Fibroblast of the conjunctiva (primary cell): Measurements from ENCODE around the gene SEMA4C.

Experiments used
- DNase-seq: peaks from one replicate; pipeline ENCODE4 v3.0.0-alpha.2; 2010; ENCODE audit warnings: low read depth

The SEMA4C gene

GRCh38 chr2:96842600-96842999, 27.3 kb downstream of the SEMA4C start:
- DNase-seq, result no peak

- DNase-seq, result no peak
These were observed 28.0 kb downstream of the SEMA4C start for GRCh38 chr2:96841701-96842495.

GRCh38 chr2:96839875-96840850, 29.7 kb downstream of the SEMA4C start:
- no peak for DNase-seq

- DNase-seq, result no peak
These were observed 30.5 kb downstream of the SEMA4C start for GRCh38 chr2:96839293-96839874.

- DNase-seq, result no peak
These were observed 31.3 kb downstream of the SEMA4C start for GRCh38 chr2:96838345-96839292.

- DNase-seq, result no peak
These were observed 32.3 kb downstream of the SEMA4C start for GRCh38 chr2:96837575-96837974.

GRCh38 chr2:96835830-96836229, 34.0 kb downstream of the SEMA4C start:
- DNase-seq, result no peak

GRCh38 chr2:96832754-96833507, 36.9 kb downstream of the SEMA4C start:
- no peak for DNase-seq

- DNase-seq, result no peak
These were observed 37.5 kb downstream of the SEMA4C start for GRCh38 chr2:96832408-96832753.

GRCh38 chr2:96831679-96832078, 38.2 kb downstream of the SEMA4C start:
- no peak for DNase-seq

GRCh38 chr2:96830044-96830562, 39.8 kb downstream of the SEMA4C start:
- DNase-seq, result no peak

GRCh38 chr2:96828874-96829273, 41.0 kb downstream of the SEMA4C start:
- DNase-seq, result no peak

GRCh38 chr2:96828436-96828835, 41.4 kb downstream of the SEMA4C start:
- DNase-seq, result no peak

GRCh38 chr2:96826546-96827278, 43.2 kb downstream of the SEMA4C start:
- no peak for DNase-seq

- DNase-seq, result no peak
These were observed 44.8 kb downstream of the SEMA4C start for GRCh38 chr2:96825057-96825456.

- DNase-seq, result no peak
These were observed 45.6 kb downstream of the SEMA4C start for GRCh38 chr2:96824079-96824870.

GRCh38 chr2:96823198-96823597, 46.7 kb downstream of the SEMA4C start:
- DNase-seq, result no peak

- DNase-seq, result no peak
These were observed 47.1 kb downstream of the SEMA4C start for GRCh38 chr2:96822786-96823185.

- no peak for DNase-seq
These were observed 48.7 kb downstream of the SEMA4C start for GRCh38 chr2:96821113-96821675.
